Measurements from ENCODE around the gene KCNQ2.

- TF ChIP-seq CTCF (IDR thresholded peaks at IDR 0.05): no peak
- no peak for TF ChIP-seq POLR2A (IDR thresholded peaks at IDR 0.05)
- TF ChIP-seq POLR2AphosphoS5 (IDR thresholded peaks at IDR 0.05): no peak
- no peak for TF ChIP-seq EP300 (IDR thresholded peaks at IDR 0.05)
Measured at GRCh38 chr20:63466861-63467260, 5.6 kb downstream of the KCNQ2 start.

Measured in stomach (tissue), 4 donors.